HL-60 (cell line): Measurements from ENCODE around the gene GMNN.

Experiments used
- DNase-seq, 2 experiments: peaks; one replicate each; pipeline ENCODE4 v3.0.0-alpha.2; 2010 to 2020; ENCODE audit warnings: low read depth in 1 of 2, low spot score in 1 of 2
- H3K27ac ChIP-seq: fragments of 250-450 bp; sonication (Bioruptor Pico); replicated peaks from 2 replicates; pipeline ENCODE4 v1.5.1; 2020; ENCODE audit warnings: mild to moderate bottlenecking, moderate library complexity
- H3K27me3 ChIP-seq: fragments of 250-450 bp; sonication (Bioruptor Pico); 2 replicates; pipeline ENCODE4 v1.5.1; 2021; ENCODE audit warnings: mild to moderate bottlenecking, moderate library complexity; ENCODE audit not compliant: insufficient read depth, poor library complexity, severe bottlenecking
- H3K4me3 ChIP-seq: replicated peaks from 2 replicates; pipeline ENCODE4 v1.5.1; 2011; ENCODE audit warnings: mild to moderate bottlenecking, control low read depth, low read length; ENCODE audit not compliant: insufficient read depth
- GABPA ChIP-seq: IDR thresholded peaks from 2 replicates; pipeline ENCODE4 v1.6.1; 2012; ENCODE audit warnings: low read depth
- POLR2AphosphoS5 ChIP-seq: IDR thresholded peaks from 2 replicates; pipeline ENCODE4 v1.6.1; 2012; ENCODE audit warnings: low read depth
- SPI1 ChIP-seq: IDR thresholded peaks from 2 replicates; pipeline ENCODE4 v1.6.1; 2012; ENCODE audit warnings: low read depth, mild to moderate bottlenecking, borderline replicate concordance
- TF ChIP-seq, protein P1 (sequence below): IDR thresholded peaks from one replicate; pipeline ENCODE4 v1.5.1; 2011; ENCODE audit warnings: low read length, control low read depth, inconsistent platforms; ENCODE audit not compliant: insufficient read depth
- TF ChIP-seq, protein P2 (sequence below): IDR thresholded peaks from 2 replicates; pipeline ENCODE4 v1.6.1; 2012; ENCODE audit warnings: low read depth; ENCODE audit not compliant: insufficient replicate concordance

The GMNN gene

DNA sequence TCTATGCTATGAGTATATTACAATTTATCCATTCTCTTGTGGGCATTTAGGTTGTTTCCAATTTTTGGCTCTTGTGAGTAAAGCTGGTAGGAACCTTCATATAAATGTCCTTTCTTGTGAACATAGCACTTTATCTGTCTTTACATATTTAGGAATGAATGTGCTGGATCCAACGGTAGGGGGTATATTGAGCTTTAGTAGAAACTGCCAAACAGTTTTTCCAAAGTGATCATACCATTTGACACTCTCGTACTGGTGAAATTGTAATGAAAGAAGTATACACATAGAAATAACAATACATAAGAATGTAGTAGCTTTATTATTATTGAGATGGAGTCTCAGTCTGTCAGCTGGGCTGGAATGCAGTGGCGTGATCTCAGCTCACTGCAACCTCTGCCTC is 54.9 kb downstream of the GMNN start:
- DNase-seq = no peak
- TF ChIP-seq, protein P1, sequence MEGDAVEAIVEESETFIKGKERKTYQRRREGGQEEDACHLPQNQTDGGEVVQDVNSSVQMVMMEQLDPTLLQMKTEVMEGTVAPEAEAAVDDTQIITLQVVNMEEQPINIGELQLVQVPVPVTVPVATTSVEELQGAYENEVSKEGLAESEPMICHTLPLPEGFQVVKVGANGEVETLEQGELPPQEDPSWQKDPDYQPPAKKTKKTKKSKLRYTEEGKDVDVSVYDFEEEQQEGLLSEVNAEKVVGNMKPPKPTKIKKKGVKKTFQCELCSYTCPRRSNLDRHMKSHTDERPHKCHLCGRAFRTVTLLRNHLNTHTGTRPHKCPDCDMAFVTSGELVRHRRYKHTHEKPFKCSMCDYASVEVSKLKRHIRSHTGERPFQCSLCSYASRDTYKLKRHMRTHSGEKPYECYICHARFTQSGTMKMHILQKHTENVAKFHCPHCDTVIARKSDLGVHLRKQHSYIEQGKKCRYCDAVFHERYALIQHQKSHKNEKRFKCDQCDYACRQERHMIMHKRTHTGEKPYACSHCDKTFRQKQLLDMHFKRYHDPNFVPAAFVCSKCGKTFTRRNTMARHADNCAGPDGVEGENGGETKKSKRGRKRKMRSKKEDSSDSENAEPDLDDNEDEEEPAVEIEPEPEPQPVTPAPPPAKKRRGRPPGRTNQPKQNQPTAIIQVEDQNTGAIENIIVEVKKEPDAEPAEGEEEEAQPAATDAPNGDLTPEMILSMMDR = no peak
- TF ChIP-seq GABPA (no peak), POLR2AphosphoS5 (no peak), SPI1 (no peak)
- TF ChIP-seq, protein P2, sequence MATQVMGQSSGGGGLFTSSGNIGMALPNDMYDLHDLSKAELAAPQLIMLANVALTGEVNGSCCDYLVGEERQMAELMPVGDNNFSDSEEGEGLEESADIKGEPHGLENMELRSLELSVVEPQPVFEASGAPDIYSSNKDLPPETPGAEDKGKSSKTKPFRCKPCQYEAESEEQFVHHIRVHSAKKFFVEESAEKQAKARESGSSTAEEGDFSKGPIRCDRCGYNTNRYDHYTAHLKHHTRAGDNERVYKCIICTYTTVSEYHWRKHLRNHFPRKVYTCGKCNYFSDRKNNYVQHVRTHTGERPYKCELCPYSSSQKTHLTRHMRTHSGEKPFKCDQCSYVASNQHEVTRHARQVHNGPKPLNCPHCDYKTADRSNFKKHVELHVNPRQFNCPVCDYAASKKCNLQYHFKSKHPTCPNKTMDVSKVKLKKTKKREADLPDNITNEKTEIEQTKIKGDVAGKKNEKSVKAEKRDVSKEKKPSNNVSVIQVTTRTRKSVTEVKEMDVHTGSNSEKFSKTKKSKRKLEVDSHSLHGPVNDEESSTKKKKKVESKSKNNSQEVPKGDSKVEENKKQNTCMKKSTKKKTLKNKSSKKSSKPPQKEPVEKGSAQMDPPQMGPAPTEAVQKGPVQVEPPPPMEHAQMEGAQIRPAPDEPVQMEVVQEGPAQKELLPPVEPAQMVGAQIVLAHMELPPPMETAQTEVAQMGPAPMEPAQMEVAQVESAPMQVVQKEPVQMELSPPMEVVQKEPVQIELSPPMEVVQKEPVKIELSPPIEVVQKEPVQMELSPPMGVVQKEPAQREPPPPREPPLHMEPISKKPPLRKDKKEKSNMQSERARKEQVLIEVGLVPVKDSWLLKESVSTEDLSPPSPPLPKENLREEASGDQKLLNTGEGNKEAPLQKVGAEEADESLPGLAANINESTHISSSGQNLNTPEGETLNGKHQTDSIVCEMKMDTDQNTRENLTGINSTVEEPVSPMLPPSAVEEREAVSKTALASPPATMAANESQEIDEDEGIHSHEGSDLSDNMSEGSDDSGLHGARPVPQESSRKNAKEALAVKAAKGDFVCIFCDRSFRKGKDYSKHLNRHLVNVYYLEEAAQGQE = no peak
- no peaks in the 10 kb centered on the region for H3K27me3 ChIP-seq
- no peak overlapping the region for H3K4me3 ChIP-seq
- H3K27ac ChIP-seq = no peak overlapping the region

- TF ChIP-seq, protein P2 = no peak
- TF ChIP-seq GABPA = no peak
- TF ChIP-seq SPI1 = no peak
- TF ChIP-seq, protein P1 = no peak
- TF ChIP-seq POLR2AphosphoS5 = no peak
- DNase-seq = no peak
- no peaks in the 10 kb centered on the region for H3K27me3 ChIP-seq
- H3K4me3 ChIP-seq = no peak overlapping the region
- H3K27ac ChIP-seq = no peak overlapping the region
These were observed 57.3 kb downstream of the GMNN start for GRCh38 chr6:24831771-24832716.

DNA sequence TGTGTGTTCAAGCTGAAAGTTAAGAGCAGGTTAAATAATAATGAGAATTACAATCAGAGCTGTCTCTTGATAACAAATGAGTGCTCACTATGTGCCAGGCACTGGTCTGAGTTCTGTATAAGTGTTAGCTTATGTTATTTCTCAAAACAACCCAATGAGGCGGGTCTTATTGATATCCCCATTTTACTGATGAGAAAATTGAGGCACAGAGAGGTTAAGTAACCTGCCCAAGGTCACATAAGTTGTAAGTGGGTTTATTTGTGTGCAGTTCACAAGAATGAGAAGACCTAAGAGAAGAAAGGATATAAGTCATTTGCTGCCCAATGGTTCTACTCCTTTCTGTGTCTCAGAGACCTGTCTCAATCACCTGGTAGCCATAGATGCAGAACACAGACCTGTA is 58.1 kb downstream of the GMNN start:
- TF ChIP-seq GABPA (no peak), POLR2AphosphoS5 (no peak), SPI1 (no peak)
- TF ChIP-seq, protein P2 = no peak
- TF ChIP-seq, protein P1 = no peak
- H3K4me3 ChIP-seq = no peak overlapping the region
- no peak for DNase-seq
- no peaks in the 10 kb centered on the region for H3K27me3 ChIP-seq
- no peak overlapping the region for H3K27ac ChIP-seq
